A673 (cell line): Measurements from ENCODE around the gene OR52N4. TPM values are rescaled to one million over a fixed set of nuclear protein-coding genes. Genes with fewer than 3 reads are reported as not detected.

ENCODE experiments used
- BruUV-seq: library from RNA; stranded (reverse); fragments of 400-500 nt; replicated peaks from 2 replicates; lab custom pipeline; 2021; lab: Mats Ljungman, UMichigan
- CTCF ChIA-PET: fragments of 300-600 bp; sonication (Branson Sonifier 250); formaldehyde crosslinking; loops from one replicate; lab custom pipeline; 2022; ENCODE audit warnings: antibody characterized with exemption; lab: Charles Lee
- POLR2A ChIA-PET: fragments of 300-600 bp; sonication (Branson Sonifier 250); formaldehyde crosslinking; loops from one replicate; lab custom pipeline; 2022; ENCODE audit warnings: antibody characterized with exemption; ENCODE audit not compliant: low non-redundant PET; lab: Charles Lee
- DNase-seq: peaks from one replicate; pipeline ENCODE4 v3.0.0-alpha.2; 2015; ENCODE audit warnings: low spot score
- H3K27ac ChIP-seq: fragments of 200-600 bp; sonication (generic); 2 replicates; pipeline ENCODE4 v1.5.1; 2016; ENCODE audit warnings: mixed run types, low read depth, mild to moderate bottlenecking, mixed read lengths, antibody characterized with exemption, low read length; ENCODE audit not compliant: poor library complexity, severe bottlenecking
- H3K27me3 ChIP-seq: fragments of 200-600 bp; sonication (generic); replicated peaks from 2 replicates; pipeline ENCODE4 v1.6.1; 2017; ENCODE audit warnings: mixed run types, low read depth, mild to moderate bottlenecking, mixed read lengths, antibody characterized with exemption, low read length; ENCODE audit not compliant: insufficient read depth, poor library complexity
- H3K36me3 ChIP-seq: fragments of 200-600 bp; sonication (generic); 2 replicates; pipeline ENCODE4 v1.6.1; 2016; ENCODE audit warnings: mixed run types, mild to moderate bottlenecking, mixed read lengths, antibody characterized with exemption, low read length; ENCODE audit not compliant: insufficient read depth, poor library complexity, severe bottlenecking
- H3K4me1 ChIP-seq: fragments of 200-600 bp; sonication (generic); 2 replicates; pipeline ENCODE4 v1.6.1; 2017; ENCODE audit warnings: mixed run types, mild to moderate bottlenecking, mixed read lengths, antibody characterized with exemption, low read length; ENCODE audit not compliant: insufficient read depth, poor library complexity, severe bottlenecking
- H3K4me3 ChIP-seq: fragments of 200-600 bp; sonication (generic); 2 replicates; pipeline ENCODE4 v1.5.1; 2016; ENCODE audit warnings: low read depth, mixed run types, mild to moderate bottlenecking, mixed read lengths, low read length; ENCODE audit not compliant: poor library complexity, severe bottlenecking
- H3K9me3 ChIP-seq: fragments of 200-600 bp; sonication (generic); 2 replicates; pipeline ENCODE4 v1.6.1; 2016; ENCODE audit warnings: mixed run types, low read depth, mild to moderate bottlenecking, mixed read lengths, antibody characterized with exemption, low read length; ENCODE audit not compliant: poor library complexity, severe bottlenecking
- CTCF ChIP-seq: fragments of 300-800, 200-600 bp; sonication (generic); conservative IDR thresholded peaks from 2 replicates; pipeline ENCODE4 v1.5.1; 2017; ENCODE audit warnings: low read depth, mild to moderate bottlenecking, antibody characterized with exemption, low read length, moderate library complexity, mixed read lengths
- EZH2 ChIP-seq: fragments of 200-600 bp; sonication (generic); IDR thresholded peaks from 2 replicates; pipeline ENCODE4 v1.6.1; 2017; ENCODE audit warnings: borderline replicate concordance, low read depth, mild to moderate bottlenecking, mixed read lengths, antibody characterized with exemption, low read length; ENCODE audit not compliant: poor library complexity, severe bottlenecking
- intact Hi-C: fragments of 100-400 bp; cut with micrococcal nuclease; formaldehyde crosslinking; loops from one replicate; pipeline ENCODE4 v1.10.0; 2022; ENCODE audit not compliant: unreplicated experiment
- total RNA-seq: library from RNA; stranded (reverse); gene quantifications from 2 replicates; pipeline ENCODE4 v1.2.3, GENCODE V29; 2021

The OR52N4 gene
- total RNA-seq, 1 experiment from 2014 or later = not detected

- no peak for TF ChIP-seq EZH2
- no peak for TF ChIP-seq CTCF
- ChIA-PET CTCF (no interaction called here), POLR2A (no interaction called here)
- no peak overlapping the region for H3K27ac ChIP-seq
- H3K4me1 ChIP-seq = no peaks in the 10 kb centered on the region
- H3K36me3 ChIP-seq = no peaks in the 10 kb centered on the region
- no peak overlapping the region for H3K4me3 ChIP-seq
- no peak for DNase-seq
- no peaks in the 10 kb centered on the region for H3K27me3 ChIP-seq
- H3K9me3 ChIP-seq = no peaks in the 10 kb centered on the region
- BruUV-seq = no TSS peak
- intact Hi-C loops = no loop called here
Observed at GRCh38 chr11:5737091-5737490, 17.0 kb upstream of the OR52N4 start.

GRCh38 chr11:5737670-5738392 lies 16.2 kb upstream of the OR52N4 start:
- Histone ChIP-seq H3K9me3 (no peaks in the 10 kb centered on the region), H3K4me3 (no peak overlapping the region), H3K27ac (no peak overlapping the region), H3K4me1 (no peaks in the 10 kb centered on the region), H3K36me3 (no peaks in the 10 kb centered on the region), H3K27me3 (no peaks in the 10 kb centered on the region)
- BruUV-seq = no TSS peak
- TF ChIP-seq EZH2 = no peak
- no peak for TF ChIP-seq CTCF
- DNase-seq = no peak
- intact Hi-C loops = no loop called here
- CTCF ChIA-PET = no interaction called here
- POLR2A ChIA-PET = no interaction called here

- BruUV-seq = no TSS peak
Observed at GRCh38 chr11:5738431-5738830, 15.6 kb upstream of the OR52N4 start.

More at GRCh38 chr11:5738431-5738830, 15.6 kb upstream of the OR52N4 start:
- no peaks in the 10 kb centered on the region for H3K36me3 ChIP-seq
- ChIA-PET POLR2A (no interaction called here), CTCF (no interaction called here)
- no peaks in the 10 kb centered on the region for H3K4me1 ChIP-seq
- no peak overlapping the region for H3K27ac ChIP-seq
- intact Hi-C loops = no loop called here
- DNase-seq = no peak
- no peak overlapping the region for H3K4me3 ChIP-seq
- no peaks in the 10 kb centered on the region for H3K9me3 ChIP-seq
- TF ChIP-seq CTCF = no peak
- TF ChIP-seq EZH2 = no peak
- no peaks in the 10 kb centered on the region for H3K27me3 ChIP-seq
